Measurements from ENCODE around the gene ARHGAP29. TPM values are rescaled to one million over a fixed set of nuclear protein-coding genes. Genes with fewer than 3 reads are reported as not detected.

Gene ARHGAP29
- total and polyA plus RNA-seq, 2 experiments from 2014 or later, result 4.6 to 6.9 TPM

GRCh38 chr1:94144836-94145235 lies 92.5 kb downstream of the ARHGAP29 start:
- peaks cover 9% of the 10 kb centered on the region for H3K4me1 ChIP-seq (ENCODE audit: insufficient read depth)
- Mint-ChIP-seq H3K27ac (no peak overlapping the region; the same call in 1 of the 2 replicates), H3K9me3 (no peaks in the 10 kb centered on the region), H3K4me3 (no peak overlapping the region), H3K36me3 (ENCODE audit: low read depth) (no peaks in the 10 kb centered on the region), H3K27me3 (ENCODE audit: insufficient read depth, low read depth, poor library complexity) (no peaks in the 10 kb centered on the region), H3K4me1 (peaks cover 23% of the 10 kb centered on the region)
- H3K9me2 ChIP-seq (ENCODE audit: insufficient read depth), result no peaks in the 10 kb centered on the region
- no peak overlapping the region for H2AFZ ChIP-seq
- no peak for TF ChIP-seq JUNB (IDR thresholded peaks at IDR 0.05; ENCODE audit: unreplicated experiment)
- no peak for TF ChIP-seq ZNF331 (CRISPR knock-in tag; IDR thresholded peaks at IDR 0.05; ENCODE audit: low read depth)
- TF ChIP-seq EZH2 (IDR thresholded peaks at IDR 0.05; ENCODE audit: low read depth, unreplicated experiment), result no peak
- TF ChIP-seq CTCF (conservative IDR thresholded peaks at IDR 0.05; ENCODE audit: low read depth in 2 of 2), result no peak
- no peak for TF ChIP-seq NANOG (IDR thresholded peaks at IDR 0.05; ENCODE audit: borderline replicate concordance)
- no peak for TF ChIP-seq CREB1 (CRISPR knock-in tag; IDR thresholded peaks at IDR 0.05; ENCODE audit: low read depth)
- no peaks in the 10 kb centered on the region for H3K79me2 ChIP-seq (replicated peaks; ENCODE audit: insufficient read depth)
- H3K27me3 ChIP-seq (ENCODE audit: insufficient read depth), result no peaks in the 10 kb centered on the region
- H3K4me3 ChIP-seq, result no peak overlapping the region
- H3K27ac ChIP-seq (ENCODE audit: low read depth), result no peak overlapping the region
- no peaks in the 10 kb centered on the region for H4K20me1 ChIP-seq (replicated peaks; ENCODE audit: insufficient read depth)
- no peak for DNase-seq (ENCODE audit: low spot score)
- H3F3A ChIP-seq (replicated peaks; ENCODE audit: low read depth), result no peaks in the 10 kb centered on the region
- H3K36me3 ChIP-seq (ENCODE audit: insufficient read depth), result no peaks in the 10 kb centered on the region
- no peak overlapping the region for H3K4me2 ChIP-seq
- ATAC-seq, result no peak

GRCh38 chr1:94143809-94144176 lies 93.6 kb downstream of the ARHGAP29 start:
- Mint-ChIP-seq H3K4me3 (no peak overlapping the region), H3K27ac (no peak overlapping the region), H3K27me3 (ENCODE audit: insufficient read depth, low read depth, poor library complexity) (no peaks in the 10 kb centered on the region), H3K9me3 (no peaks in the 10 kb centered on the region), H3K4me1 (peaks cover 15% of the 10 kb centered on the region), H3K36me3 (ENCODE audit: low read depth) (no peaks in the 10 kb centered on the region)
- Histone ChIP-seq H3K9me2 (ENCODE audit: insufficient read depth) (no peaks in the 10 kb centered on the region), H3K4me3 (no peak overlapping the region), H3K4me1 (ENCODE audit: insufficient read depth) (peaks cover 2% of the 10 kb centered on the region), H2AFZ (no peak overlapping the region), H4K20me1 (replicated peaks; ENCODE audit: insufficient read depth) (no peaks in the 10 kb centered on the region), H3K79me2 (replicated peaks; ENCODE audit: insufficient read depth) (no peaks in the 10 kb centered on the region), H3K36me3 (ENCODE audit: insufficient read depth) (no peaks in the 10 kb centered on the region), H3F3A (replicated peaks; ENCODE audit: low read depth) (no peaks in the 10 kb centered on the region), H3K27me3 (ENCODE audit: insufficient read depth) (no peaks in the 10 kb centered on the region), H3K27ac (ENCODE audit: low read depth) (no peak overlapping the region), H3K4me2 (no peak overlapping the region)
- TF ChIP-seq POLR2AphosphoS5 (IDR thresholded peaks at IDR 0.05; ENCODE audit: low read depth) (no peak), CTCF (conservative IDR thresholded peaks at IDR 0.05; ENCODE audit: low read depth in 2 of 2) (no peak)
- DNase-seq (ENCODE audit: low spot score), result no peak
- ATAC-seq, result no peak

Measured in GM23338 (cell line).